HepG2 (cell line): ENCODE measurements around the gene WDR49. TPM values are rescaled to one million over a fixed set of nuclear protein-coding genes. Genes with fewer than 3 reads are reported as not detected.

Experiments used
- ATAC-seq: fragments of 200-7000 bp; cut with Tn5 transposase; 3 replicates; pipeline ENCODE4 v1.9.1; 2020; ENCODE audit warnings: mild to moderate bottlenecking, moderate library complexity
- BruUV-seq: library from RNA; stranded (reverse); fragments of 400-500 nt; replicated peaks from 2 replicates; lab custom pipeline; 2021; lab: Mats Ljungman, UMichigan
- CTCF ChIA-PET: fragments of 300-600 bp; formaldehyde crosslinking; extraction: SDS; loops from one replicate; lab custom pipeline; 2021; ENCODE audit warnings: low total read pairs, inconsistent platforms, low intra/inter-chr PET ratio; lab: Yijun Ruan, JAX
- POLR2A ChIA-PET: fragments of 350-600 bp; sonication (Branson Sonifier 250); formaldehyde crosslinking; loops from one replicate; lab custom pipeline; 2020; ENCODE audit warnings: antibody characterized with exemption, inconsistent platforms; lab: Yijun Ruan, JAX
- DNase-seq: peaks from one replicate; pipeline ENCODE4 v3.0.0-alpha.2; 2015; ENCODE audit warnings: low spot score
- FAIRE-seq: peaks from 3 replicates; lab custom pipeline; 2011; peaks lifted over from hg19 to GRCh38; lab: Jason Lieb, UNC
- H2AFZ ChIP-seq: one replicate; pipeline ENCODE4 v1.6.1; 2011; ENCODE audit warnings: low read length, inconsistent platforms
- H3K27ac ChIP-seq: fragments of 300-600 bp; 3 replicates; pipeline ENCODE4 v1.8.0; 2011; ENCODE audit warnings: mixed run types, mild to moderate bottlenecking, mixed read lengths, low read length, inconsistent platforms; ENCODE audit not compliant: insufficient read depth; ENCODE audit errors: extremely low read length
- H3K27me3 ChIP-seq, 2 experiments: fragments of 200-600 bp in 1 of 2; 2 replicates in 1 of 2; 3 replicates in 1 of 2; pipeline versions ENCODE4 v1.6.0 to v1.8.0; 2011; ENCODE audit warnings: low read length in 2 of 2, mild to moderate bottlenecking in 2 of 2, moderate library complexity in 2 of 2, inconsistent platforms in 1 of 2; ENCODE audit not compliant: insufficient read depth in 2 of 2, control insufficient read depth in 1 of 2
- H3K36me3 ChIP-seq, 2 experiments: fragments of 200-600 bp in 1 of 2; replicated peaks in 1 of 2; 2 replicates in 1 of 2; 3 replicates in 1 of 2; pipeline versions ENCODE4 v1.5.1 to v1.8.0; 2011; ENCODE audit warnings: low read length in 2 of 2, inconsistent platforms in 1 of 2; ENCODE audit not compliant: insufficient read depth in 2 of 2, control insufficient read depth in 1 of 2
- H3K4me1 ChIP-seq: 2 replicates; pipeline ENCODE4 v1.5.1; 2012; ENCODE audit warnings: low read length, inconsistent platforms; ENCODE audit not compliant: insufficient read depth
- H3K4me2 ChIP-seq: 2 replicates; pipeline ENCODE4 v1.6.0; 2011; ENCODE audit warnings: low read depth, low read length, inconsistent platforms
- H3K4me3 ChIP-seq, 3 experiments: fragments of 200-600 bp in 1 of 3; sonication (generic), shearing (Covaris generic) in 1 of 3; replicated peaks in 1 of 3; 2 replicates each; pipeline ENCODE4 v1.5.1; 2011 to 2016; ENCODE audit warnings: low read length in 3 of 3, inconsistent platforms in 2 of 3, low read depth in 2 of 3, mild to moderate bottlenecking in 2 of 3, control low read depth in 1 of 3, mixed read lengths in 1 of 3; ENCODE audit not compliant: insufficient read depth in 1 of 3
- H3K79me2 ChIP-seq: one replicate; pipeline ENCODE4 v1.6.1; 2011; ENCODE audit warnings: low read length, inconsistent platforms; ENCODE audit not compliant: insufficient read depth
- H3K9ac ChIP-seq: 2 replicates; pipeline ENCODE4 v1.6.0; 2011; ENCODE audit warnings: mild to moderate bottlenecking, low read depth, low read length, inconsistent platforms; ENCODE audit not compliant: insufficient read depth
- H3K9me3 ChIP-seq: 2 replicates; pipeline ENCODE4 v1.5.1; 2012; ENCODE audit warnings: mild to moderate bottlenecking, low read length
- H4K20me1 ChIP-seq: 2 replicates; pipeline ENCODE4 v1.6.0; 2011; ENCODE audit warnings: inconsistent platforms, mild to moderate bottlenecking, low read length, moderate library complexity; ENCODE audit not compliant: insufficient read depth
- CAMTA2 ChIP-seq: sonication (generic); formaldehyde crosslinking; IDR thresholded peaks from 2 replicates; pipeline ENCODE4 v1.4.0; 2020; ENCODE audit warnings: mild to moderate bottlenecking, missing genetic modification reagents, borderline replicate concordance
- CEBPB ChIP-seq: IDR thresholded peaks from 2 replicates; pipeline ENCODE4 v1.6.1; 2011; ENCODE audit warnings: low read depth, low read length, improper control_type of control experiment, borderline replicate concordance
- SMYD3 ChIP-seq: sonication (generic); formaldehyde crosslinking; IDR thresholded peaks from 2 replicates; pipeline ENCODE4 v1.8.1; 2023; ENCODE audit warnings: mild to moderate bottlenecking, missing genetic modification reagents
- SSRP1 ChIP-seq: IDR thresholded peaks from 2 replicates; pipeline ENCODE4 v1.6.1; 2016; ENCODE audit warnings: control low read depth
- ZNF142 ChIP-seq: sonication (generic); formaldehyde crosslinking; IDR thresholded peaks from 2 replicates; pipeline ENCODE4 v1.4.0; 2020; ENCODE audit warnings: missing genetic modification reagents
- ZNF180 ChIP-seq: sonication (generic); formaldehyde crosslinking; IDR thresholded peaks from 2 replicates; pipeline ENCODE4 v1.4.0; 2020; ENCODE audit warnings: low read depth, missing genetic modification reagents, borderline replicate concordance
- ZNF280D ChIP-seq: sonication (generic); formaldehyde crosslinking; IDR thresholded peaks from 2 replicates; pipeline ENCODE4 v1.5.1; 2020; ENCODE audit warnings: mild to moderate bottlenecking, missing genetic modification reagents
- ZNF317 ChIP-seq: sonication (generic); formaldehyde crosslinking; IDR thresholded peaks from 2 replicates; pipeline ENCODE4 v1.5.0; 2020; ENCODE audit warnings: mild to moderate bottlenecking, missing genetic modification reagents
- ZNF660 ChIP-seq: sonication (generic); formaldehyde crosslinking; IDR thresholded peaks from 2 replicates; pipeline ENCODE4 v1.5.1; 2020; ENCODE audit warnings: mild to moderate bottlenecking, low read depth, missing genetic modification reagents, borderline replicate concordance
- WGBS: methylation state at CpG from one replicate; pipeline ENCODE4 v1.1.6; 2017; ENCODE audit warnings: low lambda C conversion rate; 5-methylcytosine and 5-hydroxymethylcytosine counted together
- in situ Hi-C: cut with HindIII; loops from 2 replicates; pipeline ENCODE4 v1.10.0; 2017; ENCODE audit warnings: low pct_unique_long_range_greater_than_20kb; ENCODE audit not compliant: extremely low pct_ligation_motif_present
- intact Hi-C: fragments of 100-400 bp; cut with micrococcal nuclease; formaldehyde crosslinking; loops from one replicate; pipeline ENCODE4 v1.10.0; 2022; ENCODE audit not compliant: unreplicated experiment
- polyA plus RNA-seq, 8 experiments: library from polyadenylated mRNA; depleted of rRNA in 3 of 8; stranded (reverse) in 7 of 8; unstranded in 1 of 8; fragments of >200 nt; fragmentation: Illumina TruSeq in 4 of 8; extraction: Trizol in 4 of 8; gene quantifications; 2 replicates each; pipeline versions ENCODE4 v1.2.1 to v1.2.3, GENCODE V29; 2011 to 2016; ENCODE audit warnings: low read depth in 4 of 8, missing spikeins in 1 of 8, mixed read lengths in 1 of 8; ENCODE audit not compliant: insufficient read depth in 1 of 8
- total RNA-seq, 5 experiments: library from RNA; depleted of rRNA; stranded (reverse); fragments of >200 nt; fragmentation: Illumina TruSeq; extraction: Trizol; gene quantifications; 2 replicates each; pipeline ENCODE4 v1.2.3, GENCODE V29; 2016; ENCODE audit warnings: low read depth in 1 of 5

WDR49 gene
- total and polyA plus RNA-seq, 2 of the 13 experiments (the other 11 are each of a cell fraction or from before 2014, with no cell fraction given) = 0.04 TPM; not detected in 1

GRCh38 chr3:167602041-167602440 lies 51.7 kb downstream of the WDR49 start (continued):
- TF ChIP-seq ZNF142 (CRISPR knock-in tag) (no peak), ZNF280D (no peak)

- no TSS peak for BruUV-seq
- Histone ChIP-seq H3K4me2 (no peak overlapping the region), H3K9me3 (no peaks in the 10 kb centered on the region), H3K27me3 (no peaks in the 10 kb centered on the region), H3K4me1 (no peaks in the 10 kb centered on the region), H3K4me3 (no peak overlapping the region)
- ATAC-seq = no peak
- no peak for FAIRE-seq
- POLR2A ChIA-PET = no interaction called here
- TF ChIP-seq CEBPB (peak; percentile 65; the same call in 1 of the 2 replicates), SSRP1 (CRISPR knock-in tag) (no peak), CAMTA2 (CRISPR knock-in tag) (no peak), ZNF317 (CRISPR knock-in tag) (no peak), SMYD3 (CRISPR knock-in tag) (no peak), ZNF660 (CRISPR knock-in tag) (no peak), ZNF180 (CRISPR knock-in tag) (no peak)
- TF ChIP-seq, all 625 proteins: peak for 1
- CTCF ChIA-PET = no interaction called here
- in situ Hi-C loops = no loop called here
- 8% methylated on average over 3 of the region's 3 CpGs for WGBS
- Histone ChIP-seq H4K20me1 (no peaks in the 10 kb centered on the region), H3K79me2 (no peaks in the 10 kb centered on the region), H2AFZ (no peak overlapping the region), H3K9ac (no peak overlapping the region), H3K36me3 (no peaks in the 10 kb centered on the region), H3K27ac (no peak overlapping the region)
- intact Hi-C loops = no loop called here
- DNase-seq = no peak
Observed at GRCh38 chr3:167587651-167588050, 66.1 kb downstream of the WDR49 start.
